Measurements from ENCODE around the gene RBCK1. TPM values are rescaled to one million over a fixed set of nuclear protein-coding genes. Genes with fewer than 3 reads are reported as not detected.

Gene RBCK1
- total and polyA plus RNA-seq, 9 of the 15 experiments (the other 6 are each of a cell fraction or from before 2014, with no cell fraction given): 5.9 to 59.3 (median 26.5) TPM

DNA sequence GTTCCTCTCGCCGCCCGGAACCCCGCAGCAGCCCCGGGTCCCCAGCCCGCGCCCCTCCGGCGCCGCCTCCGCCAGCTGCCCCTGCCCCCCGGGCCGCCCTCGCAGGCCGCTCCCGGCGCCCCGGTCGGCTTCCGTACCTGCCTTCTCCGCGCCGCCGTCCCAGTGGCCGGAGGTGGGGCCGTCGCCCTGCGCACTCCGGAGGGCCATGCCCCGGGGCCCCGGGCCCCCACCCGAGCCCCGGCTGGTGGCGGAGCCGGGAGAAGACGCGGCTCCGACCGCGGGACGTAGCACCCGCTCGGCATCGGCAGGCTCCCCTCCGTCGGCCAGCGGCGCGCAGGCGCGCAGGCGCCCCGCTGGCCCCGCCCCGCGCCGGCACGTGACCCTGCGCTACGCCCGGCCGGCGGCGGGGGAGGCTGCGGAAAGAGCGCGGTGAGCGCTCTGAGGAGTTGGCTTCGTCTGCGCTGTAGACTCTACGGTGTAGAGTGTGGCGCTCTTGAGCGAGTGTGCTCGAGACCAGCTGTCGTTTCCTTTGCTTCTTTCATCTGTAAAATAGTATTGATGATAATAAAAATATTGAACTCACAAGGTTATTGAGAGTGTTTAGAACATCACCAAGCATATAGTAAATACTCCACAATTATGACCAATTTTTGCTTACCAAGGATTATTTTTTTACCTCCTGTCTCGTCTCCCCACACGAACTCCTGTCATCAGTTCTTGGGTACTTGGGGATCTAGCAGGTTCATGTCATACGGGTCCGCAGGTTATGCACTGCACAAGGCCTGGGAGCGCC is 54.3 kb downstream of the RBCK1 start, which contains the start of gene TBC1D20 (continued):
- TF ChIP-seq ZBTB7A (IDR thresholded peaks at IDR 0.05; ENCODE audit: borderline replicate concordance, control insufficient read depth, low read depth, low read length): peak; percentile 78; the same call in 1 of the 2 replicates
- TF ChIP-seq POLR2A (conservative IDR thresholded peaks at IDR 0.05): peak; percentile 68
- TF ChIP-seq MYC (IDR thresholded peaks at IDR 0.05; ENCODE audit: low read depth, low read length): peak; percentile 38; the same call in 1 of the 2 replicates
- no peak for TF ChIP-seq MYC (CRISPR knock-in tag; IDR thresholded peaks at IDR 0.05; ENCODE audit: borderline replicate concordance, low read depth)
- no peak; the same call in none of the 2 replicates for TF ChIP-seq ZFX (CRISPR knock-in tag; IDR thresholded peaks at IDR 0.05)
- peak; percentile 38; the same call in 1 of the 2 replicates for TF ChIP-seq POLR2H (tag; IDR thresholded peaks at IDR 0.05; ENCODE audit: low read depth)
- no peak for TF ChIP-seq NR3C1 (CRISPR knock-in tag; IDR thresholded peaks at IDR 0.05)
- TF ChIP-seq ZNF445 (CRISPR knock-in tag; IDR thresholded peaks at IDR 0.05; ENCODE audit: low read depth): no peak
- TF ChIP-seq ZNF253 (CRISPR knock-in tag; conservative IDR thresholded peaks at IDR 0.05): no peak
- TF ChIP-seq MEIS2 (IDR thresholded peaks at IDR 0.05; ENCODE audit: partially characterized antibody): peak; percentile 50
- no peak for TF ChIP-seq HOMEZ (CRISPR knock-in tag; IDR thresholded peaks at IDR 0.05)
- no peak for TF ChIP-seq ZKSCAN1 (IDR thresholded peaks at IDR 0.05; ENCODE audit: low read depth, low read length)
- no peak for TF ChIP-seq ZNF507 (tag; conservative IDR thresholded peaks at IDR 0.05)
- peak; percentile 87 for TF ChIP-seq ZNF316 (IDR thresholded peaks at IDR 0.05)
- TF ChIP-seq, protein P1, sequence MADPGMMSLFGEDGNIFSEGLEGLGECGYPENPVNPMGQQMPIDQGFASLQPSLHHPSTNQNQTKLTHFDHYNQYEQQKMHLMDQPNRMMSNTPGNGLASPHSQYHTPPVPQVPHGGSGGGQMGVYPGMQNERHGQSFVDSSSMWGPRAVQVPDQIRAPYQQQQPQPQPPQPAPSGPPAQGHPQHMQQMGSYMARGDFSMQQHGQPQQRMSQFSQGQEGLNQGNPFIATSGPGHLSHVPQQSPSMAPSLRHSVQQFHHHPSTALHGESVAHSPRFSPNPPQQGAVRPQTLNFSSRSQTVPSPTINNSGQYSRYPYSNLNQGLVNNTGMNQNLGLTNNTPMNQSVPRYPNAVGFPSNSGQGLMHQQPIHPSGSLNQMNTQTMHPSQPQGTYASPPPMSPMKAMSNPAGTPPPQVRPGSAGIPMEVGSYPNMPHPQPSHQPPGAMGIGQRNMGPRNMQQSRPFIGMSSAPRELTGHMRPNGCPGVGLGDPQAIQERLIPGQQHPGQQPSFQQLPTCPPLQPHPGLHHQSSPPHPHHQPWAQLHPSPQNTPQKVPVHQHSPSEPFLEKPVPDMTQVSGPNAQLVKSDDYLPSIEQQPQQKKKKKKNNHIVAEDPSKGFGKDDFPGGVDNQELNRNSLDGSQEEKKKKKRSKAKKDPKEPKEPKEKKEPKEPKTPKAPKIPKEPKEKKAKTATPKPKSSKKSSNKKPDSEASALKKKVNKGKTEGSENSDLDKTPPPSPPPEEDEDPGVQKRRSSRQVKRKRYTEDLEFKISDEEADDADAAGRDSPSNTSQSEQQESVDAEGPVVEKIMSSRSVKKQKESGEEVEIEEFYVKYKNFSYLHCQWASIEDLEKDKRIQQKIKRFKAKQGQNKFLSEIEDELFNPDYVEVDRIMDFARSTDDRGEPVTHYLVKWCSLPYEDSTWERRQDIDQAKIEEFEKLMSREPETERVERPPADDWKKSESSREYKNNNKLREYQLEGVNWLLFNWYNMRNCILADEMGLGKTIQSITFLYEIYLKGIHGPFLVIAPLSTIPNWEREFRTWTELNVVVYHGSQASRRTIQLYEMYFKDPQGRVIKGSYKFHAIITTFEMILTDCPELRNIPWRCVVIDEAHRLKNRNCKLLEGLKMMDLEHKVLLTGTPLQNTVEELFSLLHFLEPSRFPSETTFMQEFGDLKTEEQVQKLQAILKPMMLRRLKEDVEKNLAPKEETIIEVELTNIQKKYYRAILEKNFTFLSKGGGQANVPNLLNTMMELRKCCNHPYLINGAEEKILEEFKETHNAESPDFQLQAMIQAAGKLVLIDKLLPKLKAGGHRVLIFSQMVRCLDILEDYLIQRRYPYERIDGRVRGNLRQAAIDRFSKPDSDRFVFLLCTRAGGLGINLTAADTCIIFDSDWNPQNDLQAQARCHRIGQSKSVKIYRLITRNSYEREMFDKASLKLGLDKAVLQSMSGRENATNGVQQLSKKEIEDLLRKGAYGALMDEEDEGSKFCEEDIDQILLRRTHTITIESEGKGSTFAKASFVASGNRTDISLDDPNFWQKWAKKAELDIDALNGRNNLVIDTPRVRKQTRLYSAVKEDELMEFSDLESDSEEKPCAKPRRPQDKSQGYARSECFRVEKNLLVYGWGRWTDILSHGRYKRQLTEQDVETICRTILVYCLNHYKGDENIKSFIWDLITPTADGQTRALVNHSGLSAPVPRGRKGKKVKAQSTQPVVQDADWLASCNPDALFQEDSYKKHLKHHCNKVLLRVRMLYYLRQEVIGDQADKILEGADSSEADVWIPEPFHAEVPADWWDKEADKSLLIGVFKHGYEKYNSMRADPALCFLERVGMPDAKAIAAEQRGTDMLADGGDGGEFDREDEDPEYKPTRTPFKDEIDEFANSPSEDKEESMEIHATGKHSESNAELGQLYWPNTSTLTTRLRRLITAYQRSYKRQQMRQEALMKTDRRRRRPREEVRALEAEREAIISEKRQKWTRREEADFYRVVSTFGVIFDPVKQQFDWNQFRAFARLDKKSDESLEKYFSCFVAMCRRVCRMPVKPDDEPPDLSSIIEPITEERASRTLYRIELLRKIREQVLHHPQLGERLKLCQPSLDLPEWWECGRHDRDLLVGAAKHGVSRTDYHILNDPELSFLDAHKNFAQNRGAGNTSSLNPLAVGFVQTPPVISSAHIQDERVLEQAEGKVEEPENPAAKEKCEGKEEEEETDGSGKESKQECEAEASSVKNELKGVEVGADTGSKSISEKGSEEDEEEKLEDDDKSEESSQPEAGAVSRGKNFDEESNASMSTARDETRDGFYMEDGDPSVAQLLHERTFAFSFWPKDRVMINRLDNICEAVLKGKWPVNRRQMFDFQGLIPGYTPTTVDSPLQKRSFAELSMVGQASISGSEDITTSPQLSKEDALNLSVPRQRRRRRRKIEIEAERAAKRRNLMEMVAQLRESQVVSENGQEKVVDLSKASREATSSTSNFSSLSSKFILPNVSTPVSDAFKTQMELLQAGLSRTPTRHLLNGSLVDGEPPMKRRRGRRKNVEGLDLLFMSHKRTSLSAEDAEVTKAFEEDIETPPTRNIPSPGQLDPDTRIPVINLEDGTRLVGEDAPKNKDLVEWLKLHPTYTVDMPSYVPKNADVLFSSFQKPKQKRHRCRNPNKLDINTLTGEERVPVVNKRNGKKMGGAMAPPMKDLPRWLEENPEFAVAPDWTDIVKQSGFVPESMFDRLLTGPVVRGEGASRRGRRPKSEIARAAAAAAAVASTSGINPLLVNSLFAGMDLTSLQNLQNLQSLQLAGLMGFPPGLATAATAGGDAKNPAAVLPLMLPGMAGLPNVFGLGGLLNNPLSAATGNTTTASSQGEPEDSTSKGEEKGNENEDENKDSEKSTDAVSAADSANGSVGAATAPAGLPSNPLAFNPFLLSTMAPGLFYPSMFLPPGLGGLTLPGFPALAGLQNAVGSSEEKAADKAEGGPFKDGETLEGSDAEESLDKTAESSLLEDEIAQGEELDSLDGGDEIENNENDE (IDR thresholded peaks at IDR 0.05; ENCODE audit: low read depth, low read length): no peak
- no peak for TF ChIP-seq MCM3 (IDR thresholded peaks at IDR 0.05)
- TF ChIP-seq ZNF146 (CRISPR knock-in tag; IDR thresholded peaks at IDR 0.05; ENCODE audit: unreplicated experiment): no peak
